ENCODE data around the gene CABCOCO1.

Gene CABCOCO1

GRCh38 chr10:61814160-61814559 is 151.4 kb downstream of the CABCOCO1 start:
- no peaks in the 10 kb centered on the region for H3K4me1 ChIP-seq (ENCODE audit: control insufficient read depth, insufficient read depth, low read length)
- no peaks in the 10 kb centered on the region for H3K9me3 ChIP-seq (ENCODE audit: control insufficient read depth, insufficient read depth, low read length)
- WGBS (ENCODE audit: insufficient coverage, insufficient read length): no CpG with 5 or more reads among the region's 2 CpGs
- no peak overlapping the region for H3K27ac ChIP-seq (ENCODE audit: low read length)
- H3K4me3 ChIP-seq (ENCODE audit: low read length): no peak overlapping the region
- no peaks in the 10 kb centered on the region for H3K36me3 ChIP-seq (ENCODE audit: control insufficient read depth, insufficient read depth, low read length)
- no peaks in the 10 kb centered on the region for H3K27me3 ChIP-seq (ENCODE audit: control insufficient read depth, insufficient read depth, low read length)
- no peak for DNase-seq (ENCODE audit: low read depth, low spot score)

- H3K4me1 ChIP-seq (ENCODE audit: control insufficient read depth, insufficient read depth, low read length): no peaks in the 10 kb centered on the region
- no peaks in the 10 kb centered on the region for H3K27me3 ChIP-seq (ENCODE audit: control insufficient read depth, insufficient read depth, low read length)
- no peak for DNase-seq (ENCODE audit: low read depth, low spot score)
Observed at GRCh38 chr10:61815496-61815895, 152.8 kb downstream of the CABCOCO1 start.

More at GRCh38 chr10:61815496-61815895, 152.8 kb downstream of the CABCOCO1 start:
- no peak overlapping the region for H3K4me3 ChIP-seq (ENCODE audit: low read length)
- H3K9me3 ChIP-seq (ENCODE audit: control insufficient read depth, insufficient read depth, low read length): no peaks in the 10 kb centered on the region
- no peak overlapping the region for H3K27ac ChIP-seq (ENCODE audit: low read length)
- H3K36me3 ChIP-seq (ENCODE audit: control insufficient read depth, insufficient read depth, low read length): no peaks in the 10 kb centered on the region

All from iPS DF 6.9 (cell line).